GM10847 (cell line): ENCODE data around the gene DHRS11.

ENCODE experiments used
- POLR2A ChIP-seq: IDR thresholded peaks from 2 replicates; pipeline ENCODE4 v1.6.1; 2011; ENCODE audit not compliant: insufficient read length; ENCODE audit errors: extremely low read depth

DHRS11 gene

GRCh38 chr17:36601303-36602029 lies 9.8 kb downstream of the DHRS11 start, which contains the start of gene MRM1:
Gene MRM1 (plus strand): TSS chr17:36601583. CDS start chr17:36601811, 228 bp downstream.
- peak; percentile 94 for TF ChIP-seq POLR2A

DNA sequence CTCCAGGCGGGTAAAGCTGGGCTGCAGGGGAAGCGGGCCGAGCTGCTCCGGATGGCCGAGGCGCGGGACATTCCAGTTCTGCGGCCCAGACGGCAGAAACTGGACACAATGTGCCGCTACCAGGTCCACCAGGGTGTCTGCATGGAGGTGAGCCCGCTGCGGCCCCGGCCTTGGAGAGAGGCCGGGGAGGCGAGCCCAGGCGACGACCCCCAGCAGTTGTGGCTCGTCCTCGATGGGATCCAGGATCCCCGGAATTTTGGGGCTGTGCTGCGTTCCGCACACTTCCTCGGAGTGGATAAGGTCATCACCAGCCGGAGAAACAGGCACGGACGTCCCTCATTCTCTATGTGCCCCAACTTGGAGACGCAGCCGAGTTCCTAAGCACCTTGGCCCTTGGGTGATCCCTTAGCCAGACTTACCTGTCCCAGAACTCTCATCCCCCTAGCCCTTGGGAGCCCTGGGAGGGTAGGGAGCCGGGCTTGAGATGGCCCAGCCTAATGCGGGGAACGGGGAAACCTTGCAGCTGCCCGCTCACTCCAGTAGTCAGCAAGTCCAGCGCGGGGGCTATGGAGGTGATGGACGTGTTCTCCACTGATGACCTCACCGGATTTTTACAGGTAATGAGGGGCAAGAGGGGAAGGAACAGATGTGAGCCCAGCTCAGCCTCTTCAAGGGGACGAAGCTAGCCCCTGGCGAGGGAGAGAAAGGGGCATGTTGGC lies 10.5 kb downstream of the DHRS11 start:
- TF ChIP-seq POLR2A: no peak

DNA sequence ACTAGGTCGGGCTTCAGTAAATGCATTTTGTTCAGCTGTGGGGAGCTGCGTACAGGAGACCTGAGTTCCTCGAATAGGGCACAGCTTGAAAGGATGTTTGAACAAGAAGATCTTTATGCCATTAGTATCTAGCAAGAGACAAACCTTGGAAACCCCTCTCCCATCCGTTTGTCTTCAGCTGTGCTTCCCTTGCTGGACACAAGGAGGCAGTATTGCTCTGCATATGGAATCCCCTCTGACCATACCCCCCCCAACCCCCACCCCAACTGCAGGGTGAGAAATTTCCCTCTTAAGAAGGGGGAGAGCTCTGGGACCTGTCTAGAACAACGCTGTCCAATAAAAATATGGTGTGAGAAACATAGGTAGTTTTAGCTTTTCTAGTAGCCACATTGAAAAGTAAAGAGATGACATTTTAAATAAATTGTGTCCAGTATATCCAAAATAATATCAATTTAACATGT lies 11.3 kb downstream of the DHRS11 start:
- TF ChIP-seq POLR2A: no peak

DNA sequence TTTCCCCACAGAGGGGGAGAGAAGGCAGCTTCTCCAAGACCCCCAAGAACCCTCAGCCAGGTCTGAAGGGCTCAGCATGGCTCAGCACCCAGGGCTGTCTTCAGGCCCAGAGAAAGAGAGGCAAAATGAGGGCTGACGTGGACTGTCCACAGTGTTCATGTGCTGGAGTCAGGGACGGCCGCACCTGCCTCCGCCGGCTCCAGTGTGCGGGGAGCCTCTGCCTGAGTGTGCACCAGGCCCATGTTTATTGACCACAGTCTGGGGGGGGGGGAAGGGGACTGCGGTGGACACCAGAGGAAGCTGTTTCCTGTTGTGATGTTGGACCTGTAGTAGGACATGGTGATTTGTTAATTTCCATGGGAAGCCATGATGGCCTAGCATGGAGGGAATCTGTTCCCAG lies 16.6 kb downstream of the DHRS11 start:
- no peak for TF ChIP-seq POLR2A

- TF ChIP-seq POLR2A: no peak
Observed at GRCh38 chr17:36608794-36609497, 17.3 kb downstream of the DHRS11 start.

DNA sequence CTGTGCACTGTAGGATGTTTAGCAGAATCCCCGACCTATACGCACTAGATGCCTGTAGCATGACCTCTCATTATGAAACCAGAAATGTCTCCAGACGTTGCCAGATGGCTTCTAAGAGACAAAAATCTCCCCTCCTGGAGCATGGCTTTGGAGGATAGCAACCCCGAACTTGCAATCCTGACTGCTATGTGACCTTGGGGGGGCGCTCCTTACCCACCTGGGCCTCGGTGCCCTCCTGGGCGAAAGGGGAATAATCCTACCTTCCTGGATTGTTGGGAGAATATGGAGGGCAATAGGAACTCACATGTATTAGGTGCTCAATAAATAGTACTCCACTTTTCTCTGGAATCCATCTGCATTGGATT lies 17.8 kb downstream of the DHRS11 start:
- no peak for TF ChIP-seq POLR2A

GRCh38 chr17:36610474-36610873 lies 18.8 kb downstream of the DHRS11 start:
- TF ChIP-seq POLR2A: no peak

GRCh38 chr17:36611345-36612072 lies 19.8 kb downstream of the DHRS11 start:
- TF ChIP-seq POLR2A: no peak

- TF ChIP-seq POLR2A: no peak
Observed at GRCh38 chr17:36612323-36612722, 20.6 kb downstream of the DHRS11 start.

- TF ChIP-seq POLR2A: no peak
Observed at GRCh38 chr17:36613155-36613554, 21.5 kb downstream of the DHRS11 start.

DNA sequence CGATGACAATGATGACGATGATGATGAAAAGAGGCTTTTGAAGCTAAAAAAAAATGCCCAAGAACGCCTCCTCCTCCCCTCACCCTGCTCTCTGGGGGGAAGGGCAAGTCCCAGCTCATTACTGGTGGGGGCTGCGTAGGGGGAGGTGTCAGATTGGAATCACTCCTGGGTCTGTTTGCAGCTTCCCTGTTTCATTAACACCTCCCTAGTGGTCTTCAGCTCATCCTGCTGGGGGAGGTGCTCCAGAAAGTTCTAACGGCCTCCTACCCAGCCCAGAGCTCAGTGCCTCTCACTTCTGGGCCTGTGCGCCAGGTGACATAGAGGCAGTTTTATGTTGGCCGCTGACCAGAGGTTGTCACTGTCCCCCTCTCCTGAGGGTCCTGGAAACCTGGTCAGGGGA lies 22.4 kb downstream of the DHRS11 start:
- TF ChIP-seq POLR2A: no peak

DNA sequence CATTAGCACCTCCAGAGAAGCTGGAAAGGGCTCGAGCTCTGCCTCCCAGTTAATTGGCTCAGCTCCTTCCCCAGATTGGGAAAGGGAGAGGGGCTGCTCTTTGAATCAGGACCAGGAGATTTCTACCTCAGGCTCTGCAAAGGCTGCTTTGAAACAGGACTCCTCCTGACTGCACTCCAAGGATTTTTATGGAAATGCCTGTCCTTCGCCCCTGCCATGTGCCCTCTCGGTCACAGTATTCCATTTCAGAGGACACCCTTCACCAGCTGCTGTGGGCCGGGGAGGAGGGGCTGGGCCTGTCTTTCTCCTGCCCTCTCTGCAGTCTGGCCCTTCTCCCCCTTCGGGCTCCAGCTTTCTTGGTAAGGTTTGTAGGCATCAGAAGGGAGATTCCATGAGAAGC lies 23.3 kb downstream of the DHRS11 start:
- TF ChIP-seq POLR2A: no peak

DNA sequence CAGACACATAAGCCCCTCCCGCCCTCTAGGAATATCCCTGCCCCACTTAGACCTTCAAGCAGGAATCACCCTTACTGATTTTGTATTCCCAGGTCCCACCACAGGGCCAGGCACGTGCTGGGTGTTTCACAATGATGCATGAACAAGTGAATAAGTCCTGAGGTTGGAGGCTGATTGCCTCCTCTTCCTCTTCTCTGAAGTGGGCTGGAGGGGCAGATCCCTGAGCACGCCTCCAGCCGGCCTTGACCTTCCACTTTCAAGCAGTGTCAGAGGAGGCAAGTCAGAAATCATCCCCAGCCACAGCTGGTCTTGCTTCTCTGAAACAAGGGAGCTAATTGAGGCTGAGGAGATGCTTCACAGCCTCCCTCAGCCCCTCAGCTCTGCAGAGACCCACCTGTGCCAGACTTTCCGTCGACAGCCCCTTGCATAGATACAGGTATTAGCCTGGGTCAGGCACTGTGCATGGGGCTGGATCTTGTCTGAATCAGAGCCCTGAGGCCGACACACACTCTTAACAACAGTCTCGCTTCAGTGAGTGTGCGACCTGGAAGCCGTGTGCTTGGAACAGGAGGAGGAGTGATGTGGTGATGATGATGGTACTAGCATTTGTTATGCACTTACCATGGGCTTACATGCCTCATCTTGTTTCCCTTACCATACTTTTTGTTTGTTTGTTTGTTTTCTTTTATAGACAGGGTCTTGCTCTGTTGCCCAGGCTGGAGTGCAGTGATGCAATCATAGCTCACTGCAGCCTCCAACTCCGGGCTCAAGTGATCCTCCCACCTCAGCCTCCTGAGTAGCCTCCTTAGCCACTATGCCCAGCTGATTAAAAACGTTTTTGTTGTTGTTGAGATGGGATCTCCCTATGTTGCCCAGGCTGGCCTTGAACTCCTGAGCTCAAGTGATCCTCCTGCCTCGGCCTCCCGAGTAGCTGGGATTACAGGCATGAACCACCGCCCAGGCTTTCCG lies 24.7 kb downstream of the DHRS11 start:
- no peak for TF ChIP-seq POLR2A

DNA sequence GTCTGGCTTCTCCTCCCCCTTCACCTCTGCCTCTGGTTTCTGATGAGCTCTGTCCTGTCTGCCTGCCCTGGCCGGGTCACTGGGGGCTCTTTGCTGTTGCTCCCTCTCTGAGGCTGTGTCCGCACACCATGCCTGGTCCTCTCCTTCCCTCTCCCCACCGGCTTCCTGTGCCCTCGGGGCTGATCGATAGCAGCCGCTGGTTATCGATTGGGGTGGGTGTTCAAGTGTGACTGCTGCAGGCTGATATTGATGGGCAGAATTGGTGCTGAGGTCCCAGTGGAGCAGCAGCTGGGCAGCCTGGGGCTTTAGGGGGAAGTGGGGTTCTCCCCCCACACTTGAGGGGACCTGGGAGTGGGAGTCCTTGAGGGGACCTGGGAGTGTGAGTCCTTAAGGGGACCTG lies 26.1 kb downstream of the DHRS11 start:
- no peak for TF ChIP-seq POLR2A
